HG02943 (cell line): Measurements from ENCODE around the gene TEX22.
"Not testable (repeated sequence)": the region's sequence is repeated elsewhere in the genome, so short reads cannot be mapped to it uniquely, and the experiment has no call there.

Experiments used
- ATAC-seq: cut with Tn5 transposase; IDR thresholded peaks from one replicate; pipeline ENCODE4 v1.9.1; 2021; ENCODE audit warnings: mild to moderate bottlenecking, low read depth, moderate library complexity; ENCODE audit not compliant: unreplicated experiment

TEX22 gene

DNA sequence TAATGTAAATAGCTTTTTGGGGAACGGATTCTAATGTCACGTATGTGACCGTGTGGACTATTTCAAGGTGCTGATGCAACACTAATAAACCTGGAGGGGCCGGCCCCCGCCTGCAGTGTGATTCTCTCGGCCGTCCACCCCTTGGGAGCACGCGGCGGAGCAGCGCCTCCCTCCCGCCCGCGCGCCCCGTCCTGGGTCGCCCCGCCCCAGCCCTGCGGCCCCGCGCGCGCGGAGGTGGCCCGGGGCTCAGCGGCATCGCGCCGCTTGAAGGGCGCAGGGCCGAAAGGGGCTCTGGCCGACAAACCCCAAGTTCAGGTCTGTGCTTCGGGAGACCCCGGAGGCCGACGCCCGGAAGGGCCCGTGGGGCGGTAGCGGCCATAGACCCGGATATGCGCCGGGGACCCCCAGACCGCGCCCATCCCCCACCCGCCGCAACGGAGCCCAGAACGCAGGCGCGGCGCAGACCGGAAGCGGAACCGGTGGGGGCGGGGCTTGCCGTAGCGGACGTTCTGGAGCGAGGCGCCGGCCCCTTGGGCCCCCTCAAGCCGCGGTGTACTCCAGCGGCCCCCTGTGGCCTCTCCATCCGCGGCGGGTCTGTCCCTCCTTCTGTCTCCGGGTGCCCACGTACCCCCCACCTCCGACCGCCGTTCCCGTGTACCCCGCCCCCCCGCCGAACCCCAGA lies at the start of gene TEX22:
Gene TEX22, plus strand, starts transcription at position 495 of the 682 bp plus-strand sequence. CDS start 803 bp downstream, outside the sequence.
- ATAC-seq, result no peak

DNA sequence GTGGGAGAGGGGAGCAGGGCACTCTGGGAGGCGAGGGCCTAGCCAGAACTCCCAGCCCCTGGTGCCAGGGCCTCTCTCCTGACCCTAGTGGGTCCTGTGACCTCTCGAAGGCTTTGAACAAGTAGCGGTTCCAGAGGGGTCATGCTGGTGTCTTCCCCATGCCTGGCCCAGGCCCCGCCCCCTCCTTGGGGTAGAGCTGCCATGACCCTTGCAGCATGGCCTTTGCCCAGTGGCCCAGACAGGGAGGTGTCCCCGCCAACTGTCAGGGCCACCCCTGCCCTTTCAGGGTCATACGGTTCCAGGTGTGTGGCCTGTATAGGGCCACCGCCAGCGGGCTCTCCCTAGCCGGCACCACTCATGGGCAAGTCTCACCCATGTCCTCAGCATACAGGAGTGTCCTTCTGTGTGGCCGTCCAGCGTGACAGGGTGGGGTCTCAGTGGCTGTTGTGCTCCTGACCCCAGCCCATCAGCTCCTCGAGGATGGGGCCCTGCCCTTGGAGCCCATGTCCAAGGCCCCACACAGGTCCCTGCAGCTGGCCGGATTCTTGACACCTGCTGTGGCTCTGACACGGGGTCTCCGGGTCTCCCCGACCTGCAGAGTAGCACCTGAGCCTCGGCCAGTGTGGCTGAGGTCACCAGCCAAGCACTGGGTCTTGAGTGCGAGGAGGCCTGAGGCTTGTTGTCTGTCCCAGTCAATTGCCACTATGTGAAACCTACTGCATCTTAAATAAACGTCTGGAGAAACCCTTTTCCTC lies 49.2 kb upstream of the TEX22 start:
- no peak for ATAC-seq

DNA sequence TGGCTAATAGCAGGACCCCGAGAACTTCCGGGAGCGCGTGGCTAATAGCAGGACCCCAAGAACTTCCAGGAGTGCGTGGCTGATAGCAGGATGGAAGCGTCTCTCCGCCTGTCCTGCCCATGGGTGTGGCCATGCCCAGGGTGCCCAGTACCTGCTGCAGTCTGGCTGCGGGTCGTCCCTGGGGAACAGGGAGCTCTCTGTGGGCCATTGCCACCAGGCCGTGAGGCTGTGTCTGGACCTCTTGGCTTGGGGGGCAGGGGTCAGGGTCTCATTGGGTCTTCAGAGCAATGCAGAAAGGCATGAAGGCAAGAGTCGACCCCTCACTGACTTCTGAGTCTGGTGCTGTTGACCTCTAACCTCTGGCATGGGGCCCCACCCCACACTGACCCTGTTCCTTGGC lies 48.3 kb upstream of the TEX22 start:
- ATAC-seq, result no peak

- ATAC-seq, result no peak
Observed at GRCh38 chr14:105350450-105351244, 47.7 kb upstream of the TEX22 start.

DNA sequence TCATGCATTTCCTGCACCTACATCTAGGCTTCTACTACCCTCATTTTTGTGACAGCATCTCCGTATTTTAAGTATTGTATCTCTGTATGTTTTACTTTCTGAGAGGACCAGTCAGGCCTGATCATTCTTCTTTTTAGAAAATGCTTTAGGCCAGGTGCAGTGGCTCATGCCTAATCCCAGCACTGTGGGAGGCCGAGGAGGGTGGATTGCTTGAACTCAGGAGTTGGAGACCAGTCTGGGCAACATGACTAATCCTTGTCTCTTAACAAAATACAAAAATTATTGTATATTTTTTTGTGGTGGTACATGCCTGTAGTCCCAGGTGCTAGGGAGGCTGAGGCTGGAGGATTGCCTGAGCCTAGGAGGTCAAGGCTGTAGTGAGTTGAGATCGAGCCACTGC lies 46.9 kb upstream of the TEX22 start:
- ATAC-seq, result no peak

DNA sequence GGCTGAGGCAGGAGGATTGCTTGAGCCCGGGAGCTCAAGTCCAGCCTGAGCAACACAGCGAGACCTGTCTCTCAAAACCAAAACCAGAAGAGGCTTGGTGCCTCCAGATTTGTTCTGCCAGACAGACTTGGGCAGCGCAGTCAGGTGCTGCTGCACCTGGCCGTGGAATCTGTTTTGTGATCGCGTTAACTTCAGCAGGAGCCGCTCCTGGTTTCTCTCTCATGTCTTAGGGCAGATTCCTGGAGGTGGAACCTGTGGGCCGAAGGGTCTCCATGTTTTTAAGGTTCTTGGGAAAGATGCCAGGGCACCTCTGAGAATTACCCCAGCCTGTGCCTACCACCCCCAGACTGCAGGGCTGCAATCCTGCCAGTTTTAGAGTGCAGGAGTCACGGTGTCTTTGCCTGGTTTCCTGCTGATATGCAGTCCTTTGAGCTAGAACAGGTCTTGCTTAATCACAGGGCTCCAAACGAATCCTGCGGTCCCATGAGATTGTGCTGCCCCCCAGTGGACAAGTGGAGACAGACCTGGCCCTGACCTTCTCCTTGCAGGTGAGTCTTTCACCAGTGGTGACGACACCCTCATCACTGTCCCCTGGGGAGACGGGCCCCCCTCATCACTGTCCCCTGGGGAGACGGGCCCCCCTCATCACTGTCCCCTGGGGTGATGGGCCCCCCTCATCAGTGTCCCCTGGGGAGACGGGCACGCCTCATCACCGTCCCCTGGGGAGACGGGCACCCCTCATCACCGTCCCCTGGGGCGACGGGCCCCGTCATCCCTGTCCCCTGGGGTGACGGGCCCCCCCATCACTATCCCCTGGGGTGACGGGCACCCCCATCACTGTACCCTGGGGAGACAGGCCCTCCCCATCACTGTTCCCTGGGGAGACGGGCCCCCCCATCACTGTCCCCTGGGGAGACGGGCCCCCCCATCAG lies 46.2 kb upstream of the TEX22 start:
- ATAC-seq, result no peak

GRCh38 chr14:105353136-105353535 lies 45.2 kb upstream of the TEX22 start:
- ATAC-seq, result no peak

- ATAC-seq, result no peak
Observed at GRCh38 chr14:105354541-105354940, 43.8 kb upstream of the TEX22 start.

- no peak for ATAC-seq
Observed at GRCh38 chr14:105355049-105355575, 43.2 kb upstream of the TEX22 start.

- ATAC-seq, result no peak
Observed at GRCh38 chr14:105355850-105356604, 42.3 kb upstream of the TEX22 start.

GRCh38 chr14:105356927-105357326 lies 41.4 kb upstream of the TEX22 start:
- no peak for ATAC-seq

- ATAC-seq, result no peak
Observed at GRCh38 chr14:105357626-105358025, 40.7 kb upstream of the TEX22 start.

GRCh38 chr14:105358140-105358846 lies 40.0 kb upstream of the TEX22 start:
- ATAC-seq, result no peak

- no peak for ATAC-seq
Observed at GRCh38 chr14:105358943-105359342, 39.4 kb upstream of the TEX22 start.

GRCh38 chr14:105361412-105361811 lies 36.9 kb upstream of the TEX22 start:
- ATAC-seq, result not testable (repeated sequence)

GRCh38 chr14:105363847-105364708 lies 34.3 kb upstream of the TEX22 start:
- no peak for ATAC-seq

- ATAC-seq, result no peak
Observed at GRCh38 chr14:105365101-105365500, 33.2 kb upstream of the TEX22 start.

DNA sequence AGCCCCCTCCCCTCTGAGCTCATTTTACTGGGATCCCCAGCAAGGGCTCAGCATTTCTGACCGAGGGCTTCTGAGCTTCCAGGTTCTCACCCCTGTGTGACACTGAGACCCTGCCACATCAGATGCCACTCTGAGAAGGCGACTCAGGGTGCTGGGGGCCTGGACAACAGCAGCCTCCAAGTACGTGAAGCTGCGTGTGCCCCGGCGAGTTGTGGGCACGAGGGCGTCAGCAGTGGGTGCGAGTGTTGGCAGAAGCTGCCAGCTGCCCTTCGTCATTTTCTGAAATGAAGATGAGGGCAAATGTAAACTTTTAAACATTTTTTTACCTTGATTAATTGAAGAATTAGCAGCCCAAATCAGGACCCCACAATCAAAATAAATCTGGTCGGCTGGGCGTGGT lies 32.7 kb upstream of the TEX22 start:
- no peak for ATAC-seq
